ENCODE measurements around the gene GNB4.
A peak's percentile ranks its signal among the peaks of the same experiment; 100 is the strongest.

The GNB4 gene

GRCh38 chr3:179451265-179452175 is at the start of gene GNB4:
Gene GNB4 (minus strand): TSS chr3:179451470. CDS start chr3:179426200, 25,270 bp downstream.
- Histone ChIP-seq H2AFZ (ENCODE audit: low read depth, low read length) (peak within 1 kb of the TSS; percentile 99), H3K36me3 (ENCODE audit: insufficient read depth, low read length) (no peaks in the 10 kb centered on the region), H3K4me1 (ENCODE audit: insufficient read depth, low read length) (peaks cover 7% of the 10 kb centered on the region), H3K27me3 (ENCODE audit: insufficient read depth, low read length) (no peaks in the 10 kb centered on the region), H3K9me3 (ENCODE audit: low read length) (peaks cover 2% of the 10 kb centered on the region), H3K4me3 (ENCODE audit: low read length) (peak within 1 kb of the TSS; percentile 96)

DNA sequence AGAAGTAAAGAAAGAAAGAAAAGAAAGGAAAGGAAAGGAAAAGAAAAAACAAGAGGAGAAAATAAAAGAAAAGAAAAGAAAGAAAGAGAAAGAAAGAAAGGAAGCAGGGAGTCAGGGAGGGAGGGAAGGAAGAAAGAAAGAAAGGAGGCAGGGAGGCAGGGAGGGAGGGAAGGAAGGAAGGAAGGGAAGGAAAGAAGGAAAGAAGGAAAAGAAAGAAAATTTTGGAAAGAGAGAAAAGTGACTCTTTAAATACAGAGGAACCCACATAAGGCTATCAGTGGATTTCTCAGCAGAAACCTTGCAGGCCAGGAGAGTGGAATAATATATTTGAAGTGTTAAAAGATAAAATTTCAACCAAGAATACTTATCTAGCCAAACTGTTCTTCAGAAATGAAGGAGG is 44.2 kb upstream of the GNB4 start:
- H3K36me3 ChIP-seq (ENCODE audit: insufficient read depth, low read length): no peaks in the 10 kb centered on the region
- H3K4me1 ChIP-seq (ENCODE audit: insufficient read depth, low read length): no peaks in the 10 kb centered on the region
- no peak overlapping the region for H2AFZ ChIP-seq (ENCODE audit: low read depth, low read length)
- no peak overlapping the region for H3K4me3 ChIP-seq (ENCODE audit: low read length)
- H3K9me3 ChIP-seq (ENCODE audit: low read length): peaks cover 5% of the 10 kb centered on the region
- no peaks in the 10 kb centered on the region for H3K27me3 ChIP-seq (ENCODE audit: insufficient read depth, low read length)

GRCh38 chr3:179493260-179493659 is 42.0 kb upstream of the GNB4 start:
- Histone ChIP-seq H3K27me3 (ENCODE audit: insufficient read depth, low read length) (no peaks in the 10 kb centered on the region), H3K4me1 (ENCODE audit: insufficient read depth, low read length) (no peaks in the 10 kb centered on the region), H3K36me3 (ENCODE audit: insufficient read depth, low read length) (no peaks in the 10 kb centered on the region), H3K4me3 (ENCODE audit: low read length) (no peak overlapping the region), H2AFZ (ENCODE audit: low read depth, low read length) (no peak overlapping the region), H3K9me3 (ENCODE audit: low read length) (peaks cover 5% of the 10 kb centered on the region)

- Histone ChIP-seq H2AFZ (ENCODE audit: low read depth, low read length) (no peak overlapping the region), H3K4me1 (ENCODE audit: insufficient read depth, low read length) (no peaks in the 10 kb centered on the region), H3K9me3 (ENCODE audit: low read length) (peaks cover 5% of the 10 kb centered on the region), H3K36me3 (ENCODE audit: insufficient read depth, low read length) (no peaks in the 10 kb centered on the region), H3K4me3 (ENCODE audit: low read length) (no peak overlapping the region), H3K27me3 (ENCODE audit: insufficient read depth, low read length) (no peaks in the 10 kb centered on the region)
Observed at GRCh38 chr3:179488213-179488612, 36.9 kb upstream of the GNB4 start.

DNA sequence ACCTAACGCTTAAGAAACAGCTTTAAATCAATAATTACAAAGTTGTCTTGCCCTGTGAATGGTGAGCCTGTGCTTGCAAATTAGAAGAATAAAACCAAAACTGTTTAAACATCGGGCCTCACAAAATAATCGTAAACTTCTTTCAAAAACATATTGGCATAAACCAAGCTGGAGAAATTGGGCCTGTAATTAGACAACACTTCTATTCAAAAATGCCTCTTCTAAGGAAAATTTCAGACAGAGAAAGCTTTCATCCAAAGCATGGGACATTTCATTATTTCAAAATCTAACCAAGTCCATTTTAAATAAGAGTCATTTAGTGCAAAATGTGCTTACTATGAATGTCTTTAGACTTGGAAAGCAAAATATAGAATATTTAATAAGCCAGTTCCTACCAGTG is 35.5 kb upstream of the GNB4 start:
- H2AFZ ChIP-seq (ENCODE audit: low read depth, low read length): no peak overlapping the region
- no peaks in the 10 kb centered on the region for H3K36me3 ChIP-seq (ENCODE audit: insufficient read depth, low read length)
- H3K9me3 ChIP-seq (ENCODE audit: low read length): no peaks in the 10 kb centered on the region
- no peak overlapping the region for H3K4me3 ChIP-seq (ENCODE audit: low read length)
- H3K27me3 ChIP-seq (ENCODE audit: insufficient read depth, low read length): no peaks in the 10 kb centered on the region
- no peaks in the 10 kb centered on the region for H3K4me1 ChIP-seq (ENCODE audit: insufficient read depth, low read length)

DNA sequence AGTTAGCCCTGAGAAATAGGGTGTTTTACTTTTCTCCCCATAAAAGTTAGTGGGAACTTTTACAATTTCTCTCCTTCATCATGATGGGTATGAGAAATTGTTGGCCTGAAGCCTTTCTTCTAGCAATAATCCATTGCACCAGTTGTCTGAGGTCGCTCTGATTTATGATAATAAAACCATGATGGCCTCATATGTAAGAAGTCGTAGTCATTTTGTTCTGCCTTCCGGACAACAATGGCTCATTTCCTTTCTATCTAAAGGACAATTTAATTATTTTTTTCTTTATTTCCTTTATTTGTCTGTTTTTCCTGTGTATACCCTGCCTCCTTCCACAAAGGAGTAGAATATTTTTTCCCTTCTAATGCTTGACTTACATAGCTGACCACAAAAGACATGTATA is 31.6 kb upstream of the GNB4 start:
- no peaks in the 10 kb centered on the region for H3K4me1 ChIP-seq (ENCODE audit: insufficient read depth, low read length)

GRCh38 chr3:179476215-179476614 is 24.9 kb upstream of the GNB4 start:
- Histone ChIP-seq H3K27me3 (ENCODE audit: insufficient read depth, low read length) (no peaks in the 10 kb centered on the region), H3K9me3 (ENCODE audit: low read length) (no peaks in the 10 kb centered on the region), H3K36me3 (ENCODE audit: insufficient read depth, low read length) (no peaks in the 10 kb centered on the region), H3K4me3 (ENCODE audit: low read length) (no peak overlapping the region), H3K4me1 (ENCODE audit: insufficient read depth, low read length) (no peaks in the 10 kb centered on the region), H2AFZ (ENCODE audit: low read depth, low read length) (no peak overlapping the region)

More for the DNA sequence above, 31.6 kb upstream of the GNB4 start:
- no peak overlapping the region for H2AFZ ChIP-seq (ENCODE audit: low read depth, low read length)
- H3K4me3 ChIP-seq (ENCODE audit: low read length): no peak overlapping the region
- no peaks in the 10 kb centered on the region for H3K27me3 ChIP-seq (ENCODE audit: insufficient read depth, low read length)
- no peaks in the 10 kb centered on the region for H3K9me3 ChIP-seq (ENCODE audit: low read length)
- H3K36me3 ChIP-seq (ENCODE audit: insufficient read depth, low read length): no peaks in the 10 kb centered on the region

GRCh38 chr3:179474480-179474879 is 23.2 kb upstream of the GNB4 start:
- Histone ChIP-seq H3K27me3 (ENCODE audit: insufficient read depth, low read length) (no peaks in the 10 kb centered on the region), H3K4me1 (ENCODE audit: insufficient read depth, low read length) (no peaks in the 10 kb centered on the region), H2AFZ (ENCODE audit: low read depth, low read length) (no peak overlapping the region), H3K36me3 (ENCODE audit: insufficient read depth, low read length) (no peaks in the 10 kb centered on the region), H3K4me3 (ENCODE audit: low read length) (no peak overlapping the region), H3K9me3 (ENCODE audit: low read length) (no peaks in the 10 kb centered on the region)

- Histone ChIP-seq H3K27me3 (ENCODE audit: insufficient read depth, low read length) (no peaks in the 10 kb centered on the region), H3K9me3 (ENCODE audit: low read length) (no peaks in the 10 kb centered on the region), H3K4me3 (ENCODE audit: low read length) (no peak overlapping the region), H3K36me3 (ENCODE audit: insufficient read depth, low read length) (no peaks in the 10 kb centered on the region), H3K4me1 (ENCODE audit: insufficient read depth, low read length) (no peaks in the 10 kb centered on the region), H2AFZ (ENCODE audit: low read depth, low read length) (no peak overlapping the region)
Observed at GRCh38 chr3:179473565-179473964, 22.3 kb upstream of the GNB4 start.

DNA sequence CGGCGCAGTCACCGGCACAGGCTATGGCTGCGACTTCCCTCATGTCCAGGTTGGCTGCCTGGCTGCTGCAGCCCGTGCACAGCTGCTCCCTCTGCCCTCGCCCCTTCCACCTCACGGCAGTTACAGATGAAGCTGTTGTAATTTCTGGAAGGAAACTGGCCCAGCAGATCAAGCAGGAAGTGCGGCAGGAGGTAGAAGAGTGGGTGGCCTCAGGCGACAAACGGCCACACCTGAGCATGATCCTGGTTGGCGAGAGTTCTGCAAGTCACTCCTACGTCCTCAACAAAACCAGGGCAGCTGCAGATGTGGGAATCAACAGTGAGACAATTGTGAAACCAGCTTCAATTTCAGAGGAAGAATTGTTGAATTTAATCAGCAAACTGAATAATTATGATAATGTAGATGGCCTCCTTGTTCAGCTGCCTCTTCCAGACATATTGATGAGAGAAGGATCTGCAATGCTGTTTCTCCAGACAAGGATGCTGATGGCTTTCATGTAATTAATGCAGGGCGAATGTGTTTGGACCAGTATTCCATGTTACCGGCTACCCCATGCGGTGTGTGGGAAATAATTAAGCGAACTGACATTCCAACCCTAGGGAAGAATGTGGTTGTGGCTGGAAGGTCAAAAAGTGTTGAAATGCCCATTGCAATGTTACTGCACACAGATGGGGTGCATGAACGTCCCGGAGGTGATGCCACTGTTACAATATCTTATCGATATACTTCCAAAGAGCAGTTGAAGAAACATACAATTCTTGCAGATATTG is 13.2 kb upstream of the GNB4 start:
- no peak overlapping the region for H3K4me3 ChIP-seq (ENCODE audit: low read length)
- H3K4me1 ChIP-seq (ENCODE audit: insufficient read depth, low read length): peaks cover 3% of the 10 kb centered on the region
- H3K36me3 ChIP-seq (ENCODE audit: insufficient read depth, low read length): no peaks in the 10 kb centered on the region
- H2AFZ ChIP-seq (ENCODE audit: low read depth, low read length): no peak overlapping the region
- no peaks in the 10 kb centered on the region for H3K9me3 ChIP-seq (ENCODE audit: low read length)
- no peaks in the 10 kb centered on the region for H3K27me3 ChIP-seq (ENCODE audit: insufficient read depth, low read length)

DNA sequence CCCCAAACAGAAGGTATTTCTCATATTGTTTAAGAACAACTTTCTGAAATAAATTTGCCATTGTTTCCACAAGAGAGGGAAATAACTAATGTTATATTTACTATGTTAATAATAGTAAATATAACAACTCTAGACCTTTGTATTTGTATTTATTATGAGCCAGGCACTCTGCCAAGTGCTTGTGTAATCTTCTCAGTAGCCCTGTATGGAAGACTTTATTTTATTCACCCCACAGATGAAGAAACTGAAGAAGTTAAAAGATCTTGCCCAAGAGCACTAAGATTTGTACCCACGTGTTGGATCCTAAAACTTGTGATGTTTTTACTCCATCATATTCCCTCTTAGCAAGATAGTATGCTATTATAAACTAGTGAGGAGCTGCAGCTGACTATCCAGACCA is 12.0 kb upstream of the GNB4 start:
- H3K9me3 ChIP-seq (ENCODE audit: low read length): no peaks in the 10 kb centered on the region
- no peak overlapping the region for H2AFZ ChIP-seq (ENCODE audit: low read depth, low read length)
- peaks cover 3% of the 10 kb centered on the region for H3K4me1 ChIP-seq (ENCODE audit: insufficient read depth, low read length)
- no peak overlapping the region for H3K4me3 ChIP-seq (ENCODE audit: low read length)
- H3K36me3 ChIP-seq (ENCODE audit: insufficient read depth, low read length): no peaks in the 10 kb centered on the region
- H3K27me3 ChIP-seq (ENCODE audit: insufficient read depth, low read length): no peaks in the 10 kb centered on the region

DNA sequence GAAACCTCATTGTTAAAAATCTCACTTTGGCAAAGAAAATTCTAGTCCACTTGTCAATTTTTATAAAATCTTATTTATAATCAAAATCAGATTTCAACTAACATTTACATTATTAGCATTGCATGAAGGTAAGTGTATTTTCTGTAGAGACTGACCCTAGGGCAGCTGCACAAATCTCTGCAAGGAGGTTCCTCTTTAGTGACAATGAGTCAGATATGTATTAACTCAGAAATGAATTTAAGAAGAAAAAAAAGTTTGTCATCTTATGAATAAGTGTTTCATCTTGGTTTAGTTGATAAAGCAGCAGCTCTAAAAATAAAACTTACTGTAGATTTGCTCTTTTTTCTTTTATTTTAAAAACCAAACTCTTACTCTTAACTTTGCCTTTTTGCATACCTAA is 9.0 kb upstream of the GNB4 start:
- no peak overlapping the region for H3K4me3 ChIP-seq (ENCODE audit: low read length)
- H3K9me3 ChIP-seq (ENCODE audit: low read length): no peaks in the 10 kb centered on the region
- peaks cover 3% of the 10 kb centered on the region for H3K4me1 ChIP-seq (ENCODE audit: insufficient read depth, low read length)
- no peaks in the 10 kb centered on the region for H3K36me3 ChIP-seq (ENCODE audit: insufficient read depth, low read length)
- H2AFZ ChIP-seq (ENCODE audit: low read depth, low read length): no peak overlapping the region
- no peaks in the 10 kb centered on the region for H3K27me3 ChIP-seq (ENCODE audit: insufficient read depth, low read length)

- H3K9me3 ChIP-seq (ENCODE audit: low read length): no peaks in the 10 kb centered on the region
- H3K27me3 ChIP-seq (ENCODE audit: insufficient read depth, low read length): no peaks in the 10 kb centered on the region
- no peak overlapping the region for H3K4me3 ChIP-seq (ENCODE audit: low read length)
- H3K36me3 ChIP-seq (ENCODE audit: insufficient read depth, low read length): no peaks in the 10 kb centered on the region
- H2AFZ ChIP-seq (ENCODE audit: low read depth, low read length): no peak overlapping the region
- no peaks in the 10 kb centered on the region for H3K4me1 ChIP-seq (ENCODE audit: insufficient read depth, low read length)
Observed at GRCh38 chr3:179455954-179456353, 4.7 kb upstream of the GNB4 start.
